Measurements from ENCODE around the gene P4HA3.

P4HA3 gene

DNA sequence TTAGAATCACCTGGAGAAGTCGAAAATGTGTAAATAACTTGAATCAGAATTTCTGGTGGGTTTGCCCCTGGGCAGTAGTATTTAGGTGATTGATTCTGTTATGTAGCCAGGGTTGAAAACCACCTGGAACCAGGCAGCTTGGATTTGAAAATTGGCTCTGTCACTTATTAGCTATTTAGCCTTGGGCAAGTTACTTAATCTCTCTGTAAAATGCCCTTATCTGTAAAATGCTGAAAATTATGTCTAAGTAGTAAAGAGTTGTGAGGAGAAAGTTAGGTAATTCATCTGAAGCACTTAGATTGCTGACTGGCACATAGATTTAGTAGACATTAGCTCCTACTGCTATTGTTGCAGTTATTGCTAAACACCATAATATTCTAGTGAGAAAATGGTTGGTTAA, 91.1 kb downstream of the P4HA3 start:
- DNase-seq (ENCODE audit: low read depth), result no peak
- no peak for TF ChIP-seq MYC (IDR thresholded peaks at IDR 0.05; ENCODE audit: low read depth, low read length)
- no peak for TF ChIP-seq POLR2A (IDR thresholded peaks at IDR 0.05; ENCODE audit: extremely low read depth, insufficient read length)
- TF ChIP-seq, protein P1, sequence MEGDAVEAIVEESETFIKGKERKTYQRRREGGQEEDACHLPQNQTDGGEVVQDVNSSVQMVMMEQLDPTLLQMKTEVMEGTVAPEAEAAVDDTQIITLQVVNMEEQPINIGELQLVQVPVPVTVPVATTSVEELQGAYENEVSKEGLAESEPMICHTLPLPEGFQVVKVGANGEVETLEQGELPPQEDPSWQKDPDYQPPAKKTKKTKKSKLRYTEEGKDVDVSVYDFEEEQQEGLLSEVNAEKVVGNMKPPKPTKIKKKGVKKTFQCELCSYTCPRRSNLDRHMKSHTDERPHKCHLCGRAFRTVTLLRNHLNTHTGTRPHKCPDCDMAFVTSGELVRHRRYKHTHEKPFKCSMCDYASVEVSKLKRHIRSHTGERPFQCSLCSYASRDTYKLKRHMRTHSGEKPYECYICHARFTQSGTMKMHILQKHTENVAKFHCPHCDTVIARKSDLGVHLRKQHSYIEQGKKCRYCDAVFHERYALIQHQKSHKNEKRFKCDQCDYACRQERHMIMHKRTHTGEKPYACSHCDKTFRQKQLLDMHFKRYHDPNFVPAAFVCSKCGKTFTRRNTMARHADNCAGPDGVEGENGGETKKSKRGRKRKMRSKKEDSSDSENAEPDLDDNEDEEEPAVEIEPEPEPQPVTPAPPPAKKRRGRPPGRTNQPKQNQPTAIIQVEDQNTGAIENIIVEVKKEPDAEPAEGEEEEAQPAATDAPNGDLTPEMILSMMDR (IDR thresholded peaks at IDR 0.05; ENCODE audit: low read depth, low read length), result no peak
- TF ChIP-seq, protein P2, sequence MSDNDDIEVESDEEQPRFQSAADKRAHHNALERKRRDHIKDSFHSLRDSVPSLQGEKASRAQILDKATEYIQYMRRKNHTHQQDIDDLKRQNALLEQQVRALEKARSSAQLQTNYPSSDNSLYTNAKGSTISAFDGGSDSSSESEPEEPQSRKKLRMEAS (IDR thresholded peaks at IDR 0.05; ENCODE audit: low read depth, low read length), result no peak
- no peak overlapping the region for H3K4me3 ChIP-seq (ENCODE audit: low read depth, low read length)
